Neural progenitor cell (in vitro differentiated cells): Measurements from ENCODE around the gene ZNF408. TPM values are rescaled to one million over a fixed set of nuclear protein-coding genes. Genes with fewer than 3 reads are reported as not detected.

Experiments
- DNase-seq: peaks from one replicate; pipeline ENCODE4 v3.0.0-alpha.2; 2016; ENCODE audit warnings: low spot score
- H2AFZ ChIP-seq: fragments of 200-600 bp; sonication (generic); replicated peaks from 2 replicates; pipeline ENCODE4 v1.6.1; 2016; ENCODE audit warnings: antibody characterized with exemption
- H3F3A ChIP-seq: fragments of 200-600 bp; sonication (generic); 2 replicates; pipeline ENCODE4 v1.6.1; 2016; ENCODE audit warnings: antibody characterized with exemption, low read depth
- H3K27ac ChIP-seq: fragments of 200-600 bp; sonication (generic); 2 replicates; pipeline ENCODE4 v1.5.1; 2016; ENCODE audit warnings: mild to moderate bottlenecking
- H3K27me3 ChIP-seq: fragments of 200-600 bp; sonication (generic); 2 replicates; pipeline ENCODE4 v1.6.1; 2016; ENCODE audit warnings: mild to moderate bottlenecking, moderate library complexity
- H3K36me3 ChIP-seq: fragments of 200-600 bp; sonication (generic); 2 replicates; pipeline ENCODE4 v1.5.1; 2016
- H3K4me1 ChIP-seq: fragments of 200-600 bp; sonication (generic); 2 replicates; pipeline ENCODE4 v1.6.1; 2016; ENCODE audit warnings: mixed run types
- H3K4me2 ChIP-seq: fragments of 200-600 bp; sonication (generic); 2 replicates; pipeline ENCODE4 v1.6.1; 2016
- H3K4me3 ChIP-seq: fragments of 200-600 bp; sonication (generic); 2 replicates; pipeline ENCODE4 v1.5.1; 2016
- H3K79me2 ChIP-seq: fragments of 200-600 bp; sonication (generic); 2 replicates; pipeline ENCODE4 v1.6.1; 2016; ENCODE audit warnings: low read depth
- H3K9ac ChIP-seq: fragments of 200-600 bp; sonication (generic); 2 replicates; pipeline ENCODE4 v1.6.1; 2016
- H3K9me3 ChIP-seq: fragments of 200-600 bp; sonication (generic); 2 replicates; pipeline ENCODE4 v1.5.1; 2016; ENCODE audit warnings: low read depth
- H4K20me1 ChIP-seq: fragments of 200-600 bp; sonication (generic); 2 replicates; pipeline ENCODE4 v1.6.1; 2016; ENCODE audit warnings: low read depth
- H3K27ac Mint-ChIP-seq: 3 replicates; pipeline ENCODE4 v1.8.0; 2021; ENCODE audit warnings: mixed read lengths
- H3K27me3 Mint-ChIP-seq: 2 replicates; pipeline ENCODE4 v1.8.0; 2022; ENCODE audit warnings: low read depth, mild to moderate bottlenecking, inconsistent platforms, moderate library complexity, mixed read lengths; ENCODE audit not compliant: insufficient read depth
- H3K36me3 Mint-ChIP-seq: 3 replicates; pipeline ENCODE4 v1.8.0; 2021; ENCODE audit warnings: mixed read lengths
- H3K4me1 Mint-ChIP-seq: 3 replicates; pipeline ENCODE4 v1.8.0; 2021; ENCODE audit warnings: mixed read lengths
- H3K4me3 Mint-ChIP-seq: 3 replicates; pipeline ENCODE4 v1.8.0; 2021; ENCODE audit warnings: mild to moderate bottlenecking, moderate library complexity, mixed read lengths
- H3K9me3 Mint-ChIP-seq: 3 replicates; pipeline ENCODE4 v1.8.0; 2020; ENCODE audit warnings: mixed read lengths
- CTCF ChIP-seq: fragments of 200-600 bp; sonication (generic); IDR thresholded peaks from 2 replicates; pipeline ENCODE4 v1.5.1; 2017; ENCODE audit warnings: antibody characterized with exemption, mild to moderate bottlenecking
- EZH2 ChIP-seq: fragments of 200-600 bp; sonication (generic); IDR thresholded peaks from 2 replicates; pipeline ENCODE4 v1.6.1; 2017; ENCODE audit warnings: antibody characterized with exemption, mild to moderate bottlenecking, moderate library complexity
- EZH2phosphoT487 ChIP-seq: fragments of 200-600 bp; sonication (generic); IDR thresholded peaks from 2 replicates; pipeline ENCODE4 v1.6.1; 2017; ENCODE audit warnings: antibody characterized with exemption
- total RNA-seq: library from RNA; depleted of rRNA; stranded (reverse); fragments of >200 nt; gene quantifications from 2 replicates; pipeline ENCODE4 v1.2.3, GENCODE V29; 2015; ENCODE audit warnings: low replicate concordance

The ZNF408 gene
- total RNA-seq, 1 donor from 2014 or later, result 2.8 TPM

DNA sequence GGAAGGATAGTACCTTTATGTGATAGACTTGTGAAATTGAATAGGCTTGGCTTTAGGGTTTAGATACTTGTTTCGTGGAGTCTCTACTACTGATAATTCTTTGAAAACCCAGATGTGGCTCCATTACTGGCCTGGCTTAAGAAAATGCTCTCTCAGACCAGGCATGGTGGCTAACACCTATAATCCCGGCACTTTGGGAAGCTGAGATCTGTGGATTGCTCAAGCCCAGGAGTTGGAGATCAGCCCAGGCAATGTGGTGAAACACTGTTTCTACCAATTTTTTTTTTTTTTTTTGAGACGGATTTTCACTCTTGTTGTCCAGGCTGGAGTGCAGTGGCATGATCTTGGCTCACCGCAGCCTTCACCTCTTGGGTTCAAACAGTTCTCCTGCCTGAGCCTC is 42.6 kb upstream of the ZNF408 start:
- no peaks in the 10 kb centered on the region for H3K79me2 ChIP-seq
- peaks cover 1% of the 10 kb centered on the region for H3K36me3 ChIP-seq
- H3K4me1 ChIP-seq, result no peaks in the 10 kb centered on the region
- H3K27me3 ChIP-seq, result no peaks in the 10 kb centered on the region
- Mint-ChIP-seq H3K9me3 (no peaks in the 10 kb centered on the region), H3K4me3 (no peak overlapping the region), H3K27ac (no peak overlapping the region), H3K36me3 (peaks cover 23% of the 10 kb centered on the region), H3K4me1 (no peaks in the 10 kb centered on the region), H3K27me3 (no peaks in the 10 kb centered on the region)
- no peak overlapping the region for H3K9ac ChIP-seq
- no peak overlapping the region for H2AFZ ChIP-seq
- TF ChIP-seq EZH2phosphoT487 (no peak), CTCF (no peak), EZH2 (no peak)
- no peaks in the 10 kb centered on the region for H3K9me3 ChIP-seq
- no peaks in the 10 kb centered on the region for H4K20me1 ChIP-seq
- H3K4me2 ChIP-seq, result no peak overlapping the region
- no peak overlapping the region for H3K27ac ChIP-seq
- DNase-seq, result no peak
- H3F3A ChIP-seq, result no peaks in the 10 kb centered on the region
- H3K4me3 ChIP-seq, result no peak overlapping the region

DNA sequence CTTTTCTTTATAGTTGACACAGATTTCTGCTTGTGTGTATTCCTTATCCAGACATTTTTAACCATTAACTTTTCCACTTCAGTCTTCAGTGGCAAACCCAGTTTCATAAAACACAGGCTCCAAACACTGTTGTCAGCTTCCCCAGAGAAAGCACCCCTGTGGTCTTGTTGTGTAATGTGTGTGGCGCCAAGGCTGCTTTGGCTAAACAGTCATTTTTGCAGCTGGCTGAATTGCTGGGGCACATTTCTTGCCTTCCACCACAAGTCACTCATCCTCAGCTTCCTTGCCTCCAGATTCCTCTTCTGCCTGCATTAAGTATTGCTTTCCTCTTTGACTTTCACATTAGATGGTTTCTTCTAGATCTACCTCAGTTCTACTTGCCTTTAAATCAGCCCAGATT is 40.9 kb upstream of the ZNF408 start:
- H3K27me3 Mint-ChIP-seq, result no peaks in the 10 kb centered on the region
- TF ChIP-seq EZH2, result no peak
- TF ChIP-seq CTCF, result no peak
- TF ChIP-seq EZH2phosphoT487, result no peak
- Histone ChIP-seq H3K27me3 (no peaks in the 10 kb centered on the region), H3K27ac (no peak overlapping the region), H3K9ac (no peak overlapping the region), H3F3A (no peaks in the 10 kb centered on the region), H2AFZ (no peak overlapping the region), H3K4me3 (no peak overlapping the region), H4K20me1 (no peaks in the 10 kb centered on the region), H3K79me2 (no peaks in the 10 kb centered on the region), H3K36me3 (no peaks in the 10 kb centered on the region), H3K9me3 (no peaks in the 10 kb centered on the region), H3K4me1 (no peaks in the 10 kb centered on the region), H3K4me2 (no peak overlapping the region)
- no peak for DNase-seq
- no peak overlapping the region for H3K4me3 Mint-ChIP-seq
- H3K4me1 Mint-ChIP-seq, result no peaks in the 10 kb centered on the region
- H3K36me3 Mint-ChIP-seq, result peaks cover 25% of the 10 kb centered on the region
- no peak overlapping the region for H3K27ac Mint-ChIP-seq
- no peaks in the 10 kb centered on the region for H3K9me3 Mint-ChIP-seq

DNA sequence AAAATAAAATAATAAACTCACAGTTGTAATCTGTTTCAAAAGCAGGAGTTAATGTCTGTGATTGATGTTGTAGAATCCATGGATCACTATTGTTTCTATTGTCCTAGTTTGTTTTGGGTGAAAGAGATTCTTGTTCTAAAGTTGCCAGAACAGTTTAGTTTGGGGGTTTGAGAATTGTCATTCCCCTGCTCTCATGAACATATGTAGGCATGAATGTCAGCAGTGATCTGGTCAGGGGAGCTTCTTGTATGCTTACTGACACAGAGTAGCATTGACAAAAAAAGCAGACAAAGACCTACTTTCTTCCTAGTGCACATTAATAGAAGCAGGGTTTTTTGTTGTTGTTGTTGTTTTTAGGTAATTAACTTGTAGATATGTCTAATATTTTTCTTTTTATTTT is 39.0 kb upstream of the ZNF408 start:
- no peak overlapping the region for H3K27ac ChIP-seq

More for the DNA sequence above, 39.0 kb upstream of the ZNF408 start:
- H3K36me3 ChIP-seq, result no peaks in the 10 kb centered on the region
- no peaks in the 10 kb centered on the region for H3K9me3 ChIP-seq
- no peak overlapping the region for H3K4me3 ChIP-seq
- Mint-ChIP-seq H3K27ac (no peak overlapping the region), H3K27me3 (no peaks in the 10 kb centered on the region), H3K36me3 (peaks cover 32% of the 10 kb centered on the region), H3K4me1 (peaks cover 3% of the 10 kb centered on the region), H3K4me3 (no peak overlapping the region), H3K9me3 (no peaks in the 10 kb centered on the region)
- TF ChIP-seq EZH2phosphoT487 (no peak), CTCF (no peak), EZH2 (no peak)
- H3F3A ChIP-seq, result no peaks in the 10 kb centered on the region
- H3K79me2 ChIP-seq, result no peaks in the 10 kb centered on the region
- H3K4me1 ChIP-seq, result no peaks in the 10 kb centered on the region
- no peaks in the 10 kb centered on the region for H4K20me1 ChIP-seq
- no peak overlapping the region for H3K4me2 ChIP-seq
- no peaks in the 10 kb centered on the region for H3K27me3 ChIP-seq
- no peak for DNase-seq
- no peak overlapping the region for H3K9ac ChIP-seq
- no peak overlapping the region for H2AFZ ChIP-seq
